Measurements from ENCODE around the gene PNMA5. TPM values are rescaled to one million over a fixed set of nuclear protein-coding genes. Genes with fewer than 3 reads are reported as not detected.
"Not testable (repeated sequence)": the region's sequence is repeated elsewhere in the genome, so short reads cannot be mapped to it uniquely, and the experiment has no call there.

The PNMA5 gene
- total RNA-seq, result under 1 TPM in 1 of 4 donors, not detected in 3; 0.07 TPM

DNA sequence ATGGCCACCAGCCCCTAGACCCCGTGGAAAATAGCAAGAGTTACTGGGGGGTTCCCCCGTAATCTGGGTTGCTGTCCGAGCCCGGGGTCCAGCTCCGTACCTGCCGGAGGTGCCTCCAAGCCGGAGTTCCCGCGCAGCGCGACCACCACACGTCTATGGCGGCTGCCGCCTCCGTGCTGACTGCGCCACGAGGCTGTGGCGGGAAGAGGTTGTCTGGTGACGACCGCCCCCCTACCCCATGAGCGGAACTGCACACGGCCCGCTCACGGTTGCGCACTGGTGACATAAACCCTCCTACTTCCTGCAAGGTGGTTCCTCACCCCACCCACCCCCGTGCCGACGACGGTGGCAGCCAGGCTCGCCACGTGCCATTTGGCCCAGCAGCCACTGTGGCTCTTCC lies at the start of gene PNMA5:
Gene PNMA5 (minus strand): TSS at position 184 of the 400 bp plus-strand sequence. CDS start 2,518 bp downstream, outside the sequence.
- no peak within 1 kb of the TSS for H3K4me3 ChIP-seq
- H3K27ac ChIP-seq, result no peak within 1 kb of the TSS
- no peak for DNase-seq
- H3K27me3 ChIP-seq, result no peaks in the 10 kb centered on the region
- intact Hi-C loops (cut with DNase I; ENCODE audit: low total_unique reads), result no loop called here
- no peaks in the 10 kb centered on the region for H3K9me3 ChIP-seq
- H3K36me3 ChIP-seq, result no peaks in the 10 kb centered on the region
- no peak for TF ChIP-seq POLR2A (IDR thresholded peaks at IDR 0.05)
- TF ChIP-seq, protein P1, sequence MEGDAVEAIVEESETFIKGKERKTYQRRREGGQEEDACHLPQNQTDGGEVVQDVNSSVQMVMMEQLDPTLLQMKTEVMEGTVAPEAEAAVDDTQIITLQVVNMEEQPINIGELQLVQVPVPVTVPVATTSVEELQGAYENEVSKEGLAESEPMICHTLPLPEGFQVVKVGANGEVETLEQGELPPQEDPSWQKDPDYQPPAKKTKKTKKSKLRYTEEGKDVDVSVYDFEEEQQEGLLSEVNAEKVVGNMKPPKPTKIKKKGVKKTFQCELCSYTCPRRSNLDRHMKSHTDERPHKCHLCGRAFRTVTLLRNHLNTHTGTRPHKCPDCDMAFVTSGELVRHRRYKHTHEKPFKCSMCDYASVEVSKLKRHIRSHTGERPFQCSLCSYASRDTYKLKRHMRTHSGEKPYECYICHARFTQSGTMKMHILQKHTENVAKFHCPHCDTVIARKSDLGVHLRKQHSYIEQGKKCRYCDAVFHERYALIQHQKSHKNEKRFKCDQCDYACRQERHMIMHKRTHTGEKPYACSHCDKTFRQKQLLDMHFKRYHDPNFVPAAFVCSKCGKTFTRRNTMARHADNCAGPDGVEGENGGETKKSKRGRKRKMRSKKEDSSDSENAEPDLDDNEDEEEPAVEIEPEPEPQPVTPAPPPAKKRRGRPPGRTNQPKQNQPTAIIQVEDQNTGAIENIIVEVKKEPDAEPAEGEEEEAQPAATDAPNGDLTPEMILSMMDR (IDR thresholded peaks at IDR 0.05), result no peak
- no peaks in the 10 kb centered on the region for H3K4me1 ChIP-seq

DNA sequence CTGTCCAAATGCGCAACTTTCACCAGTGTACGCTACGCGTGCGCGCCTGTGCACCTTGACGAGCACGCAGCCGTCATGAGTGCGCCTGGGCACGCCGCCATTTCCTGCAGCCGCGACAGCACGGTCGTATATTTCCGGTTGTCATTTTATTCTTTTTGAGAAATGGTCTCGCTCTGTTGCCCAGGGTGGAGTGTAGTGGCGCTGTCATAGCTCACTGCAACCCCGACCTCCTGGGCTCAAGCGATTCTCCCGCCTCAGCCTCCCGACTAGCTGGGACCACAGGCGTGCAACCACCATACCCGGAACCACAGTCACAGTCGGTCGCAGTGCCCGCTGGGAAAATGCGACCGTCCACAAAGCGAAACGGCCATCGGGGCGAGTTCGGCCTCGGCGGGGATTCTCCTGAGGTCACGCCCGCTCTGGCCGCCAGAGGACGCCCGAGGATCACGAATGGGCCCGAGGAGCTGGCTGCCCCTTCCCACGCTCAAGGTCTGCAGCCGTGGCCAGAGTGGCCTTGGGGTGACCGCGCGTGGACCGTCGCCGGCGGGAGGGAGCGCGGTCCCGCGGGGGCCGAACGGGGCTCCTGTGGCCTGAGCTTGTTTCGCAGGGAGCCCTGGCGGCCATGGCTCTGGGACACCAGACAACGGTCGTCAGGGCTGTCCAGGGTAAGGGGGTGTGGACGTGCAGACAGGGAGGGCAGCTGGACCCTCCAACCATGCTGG lies 38.6 kb upstream of the PNMA5 start:
- H3K36me3 ChIP-seq, result no peaks in the 10 kb centered on the region
- TF ChIP-seq, protein P1 (IDR thresholded peaks at IDR 0.05), result peak; percentile 61 to 93 (median 78)
- TF ChIP-seq POLR2A (IDR thresholded peaks at IDR 0.05), result no peak
- H3K4me3 ChIP-seq, result peak overlapping the region in 1 of 2 donors; percentile 28
- no peak overlapping the region for H3K27ac ChIP-seq
- H3K4me1 ChIP-seq, result no peaks in the 10 kb centered on the region
- DNase-seq, result peak; percentile 41 to 74
- H3K9me3 ChIP-seq, result no peaks in the 10 kb centered on the region
- intact Hi-C loops (cut with DNase I; ENCODE audit: low total_unique reads), result no loop called here
- no peaks in the 10 kb centered on the region for H3K27me3 ChIP-seq

DNA sequence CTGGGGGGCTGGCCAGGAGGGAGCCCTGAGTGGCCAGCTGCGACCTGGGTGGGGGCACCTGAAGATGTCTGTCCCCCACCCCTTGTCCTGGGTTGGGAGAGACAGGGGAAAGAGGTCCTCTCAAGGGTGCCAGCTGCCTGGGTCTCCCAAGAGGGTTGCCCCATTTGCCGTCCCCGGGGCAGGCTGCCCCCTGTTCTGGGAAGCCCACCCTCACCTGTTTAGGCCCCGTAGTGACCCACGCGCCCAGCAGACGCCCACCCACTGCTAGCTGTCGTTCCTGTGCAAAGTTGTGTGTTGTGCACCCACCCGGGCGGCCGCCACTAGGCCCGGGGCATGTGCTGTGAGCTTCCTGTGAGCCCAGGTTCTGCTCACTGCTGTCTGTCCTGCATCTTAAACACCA lies 36.9 kb upstream of the PNMA5 start:
- intact Hi-C loops (cut with DNase I; ENCODE audit: low total_unique reads), result no loop called here
- DNase-seq, result no peak
- Histone ChIP-seq H3K36me3 (no peaks in the 10 kb centered on the region), H3K4me3 (no peak overlapping the region), H3K27me3 (no peaks in the 10 kb centered on the region), H3K9me3 (no peaks in the 10 kb centered on the region), H3K27ac (no peak overlapping the region), H3K4me1 (no peaks in the 10 kb centered on the region)
- no peak for TF ChIP-seq POLR2A (IDR thresholded peaks at IDR 0.05)
- TF ChIP-seq, protein P1 (IDR thresholded peaks at IDR 0.05), result no peak

DNA sequence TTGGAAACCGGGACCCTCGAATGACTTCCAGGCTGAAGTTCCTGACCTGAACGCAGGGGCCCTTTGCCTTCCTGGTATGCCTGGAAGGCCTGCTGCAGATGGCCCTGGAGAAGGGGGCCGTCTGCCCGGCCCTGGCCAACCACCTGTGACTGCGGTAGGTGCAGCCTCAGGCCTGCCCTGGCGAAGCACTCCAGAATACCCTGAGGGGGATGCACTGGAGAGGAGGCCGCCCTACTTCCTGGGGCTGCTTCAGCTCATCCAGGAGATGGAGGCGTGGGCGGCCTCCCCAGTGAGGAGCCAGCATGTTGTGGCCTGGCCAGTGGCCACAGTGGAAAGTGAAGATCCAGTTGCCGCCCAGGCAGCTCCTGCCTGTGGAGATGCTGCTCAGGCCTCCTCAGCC lies 36.0 kb upstream of the PNMA5 start:
- TF ChIP-seq, protein P1 (IDR thresholded peaks at IDR 0.05), result no peak
- no peak for TF ChIP-seq POLR2A (IDR thresholded peaks at IDR 0.05)
- H3K9me3 ChIP-seq, result no peaks in the 10 kb centered on the region
- H3K4me1 ChIP-seq, result no peaks in the 10 kb centered on the region
- intact Hi-C loops (cut with DNase I; ENCODE audit: low total_unique reads), result no loop called here
- no peak overlapping the region for H3K4me3 ChIP-seq
- H3K27ac ChIP-seq, result no peak overlapping the region
- no peak for DNase-seq
- no peaks in the 10 kb centered on the region for H3K27me3 ChIP-seq
- H3K36me3 ChIP-seq, result no peaks in the 10 kb centered on the region

DNA sequence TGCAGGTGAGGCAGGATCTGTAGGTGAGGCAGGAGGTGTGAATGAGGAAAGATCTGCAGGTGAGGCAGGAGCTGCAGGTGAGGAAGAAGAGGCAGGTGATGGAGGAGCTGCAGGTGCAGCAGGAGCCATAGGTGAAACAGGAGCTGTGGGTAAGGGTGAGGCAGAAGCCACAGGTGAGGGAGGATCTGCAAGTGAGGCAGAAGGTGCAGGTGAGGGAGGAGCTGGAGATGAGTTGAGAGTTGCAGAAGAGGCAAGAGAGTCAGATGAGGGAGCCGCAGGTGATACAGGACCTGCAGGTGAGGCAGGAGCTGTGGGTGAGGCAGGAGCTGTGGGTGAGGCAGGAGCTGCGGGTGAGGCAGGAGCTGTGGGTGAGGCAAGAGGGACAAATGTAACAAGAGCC lies 35.2 kb upstream of the PNMA5 start:
- H3K4me1 ChIP-seq, result no peaks in the 10 kb centered on the region
- TF ChIP-seq POLR2A (IDR thresholded peaks at IDR 0.05), result no peak
- TF ChIP-seq, protein P1 (IDR thresholded peaks at IDR 0.05), result no peak
- H3K4me3 ChIP-seq, result no peak overlapping the region
- H3K36me3 ChIP-seq, result no peaks in the 10 kb centered on the region
- DNase-seq, result no peak
- no peaks in the 10 kb centered on the region for H3K27me3 ChIP-seq
- no peaks in the 10 kb centered on the region for H3K9me3 ChIP-seq
- intact Hi-C loops (cut with DNase I; ENCODE audit: low total_unique reads), result no loop called here
- no peak overlapping the region for H3K27ac ChIP-seq

DNA sequence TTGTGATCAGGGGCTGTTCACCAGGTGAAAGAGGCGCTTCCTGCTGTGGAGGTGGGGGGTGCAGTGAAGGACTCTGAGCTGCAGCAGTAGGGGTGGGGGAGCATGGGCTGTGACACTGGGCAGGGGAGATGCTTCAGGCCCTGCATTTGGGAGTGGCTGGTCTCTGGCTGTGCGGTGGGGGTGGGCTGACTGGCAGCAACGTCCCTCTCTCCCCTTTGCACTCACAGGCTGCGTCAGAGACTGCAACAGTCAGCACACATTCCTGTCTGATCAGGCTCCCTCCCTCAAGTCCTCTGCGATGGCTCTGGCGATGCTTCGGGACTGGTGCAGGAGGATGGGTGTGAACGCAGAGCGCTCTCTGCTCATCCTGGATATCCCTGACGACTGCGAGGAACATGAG lies 34.6 kb upstream of the PNMA5 start:
- H3K27ac ChIP-seq; H3K4me3 ChIP-seq; H3K27me3 ChIP-seq; H3K9me3 ChIP-seq; H3K36me3 ChIP-seq; H3K4me1 ChIP-seq; DNase-seq; intact Hi-C loops (cut with DNase I; ENCODE audit: low total_unique reads): not testable (repeated sequence)

DNA sequence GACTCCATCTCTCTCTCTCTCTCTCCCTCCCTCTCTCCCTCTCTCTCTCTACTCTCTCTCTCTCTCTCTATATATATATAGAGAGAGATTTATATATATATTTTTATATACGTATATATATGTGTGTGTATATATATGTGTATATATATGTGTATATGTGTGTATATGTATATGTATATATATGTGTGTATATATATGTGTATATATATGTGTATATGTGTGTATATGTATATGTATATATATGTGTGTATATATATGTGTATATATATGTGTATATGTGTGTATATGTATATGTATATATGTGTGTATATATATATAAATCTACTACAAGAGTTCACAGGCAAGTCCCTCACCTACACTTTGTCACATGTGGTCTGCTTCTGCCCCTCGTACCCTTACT lies 32.6 kb upstream of the PNMA5 start:
- H3K4me3 ChIP-seq; H3K27ac ChIP-seq; H3K27me3 ChIP-seq; intact Hi-C loops (cut with DNase I; ENCODE audit: low total_unique reads); H3K36me3 ChIP-seq; H3K9me3 ChIP-seq; DNase-seq; H3K4me1 ChIP-seq: not testable (repeated sequence)
